LNCAP (cell line): Measurements from ENCODE around the gene SUOX.

ENCODE experiments used
- TF ChIP-seq, protein P1 (sequence below): fragments of 450-650 bp; IDR thresholded peaks from 2 replicates; pipeline ENCODE4 v1.5.1; 2017; ENCODE audit warnings: mild to moderate bottlenecking

The SUOX gene

DNA sequence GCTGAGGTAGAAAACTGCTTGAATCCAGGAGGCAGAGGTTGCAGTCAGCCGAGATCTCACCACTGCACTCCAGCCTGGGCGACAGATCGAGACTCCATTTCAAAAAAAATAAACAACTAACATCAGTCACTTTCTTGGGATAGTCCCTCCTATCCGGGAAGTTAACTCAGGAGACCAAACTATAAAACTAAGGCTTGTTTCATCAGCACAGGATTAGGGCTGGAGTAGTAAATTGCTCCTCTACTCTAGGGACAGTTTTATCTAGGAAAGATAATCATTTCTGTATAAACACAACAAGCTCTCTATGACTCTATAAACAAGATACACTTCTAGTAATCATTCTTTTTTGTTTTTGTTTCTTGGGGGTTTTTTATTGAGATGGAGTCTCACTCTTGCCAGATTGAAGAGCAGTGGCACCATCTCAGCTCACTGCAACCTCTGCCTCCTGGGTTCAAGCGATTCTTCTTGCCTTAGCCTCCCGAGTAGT lies 56.4 kb downstream of the SUOX start:
- TF ChIP-seq, protein P1, sequence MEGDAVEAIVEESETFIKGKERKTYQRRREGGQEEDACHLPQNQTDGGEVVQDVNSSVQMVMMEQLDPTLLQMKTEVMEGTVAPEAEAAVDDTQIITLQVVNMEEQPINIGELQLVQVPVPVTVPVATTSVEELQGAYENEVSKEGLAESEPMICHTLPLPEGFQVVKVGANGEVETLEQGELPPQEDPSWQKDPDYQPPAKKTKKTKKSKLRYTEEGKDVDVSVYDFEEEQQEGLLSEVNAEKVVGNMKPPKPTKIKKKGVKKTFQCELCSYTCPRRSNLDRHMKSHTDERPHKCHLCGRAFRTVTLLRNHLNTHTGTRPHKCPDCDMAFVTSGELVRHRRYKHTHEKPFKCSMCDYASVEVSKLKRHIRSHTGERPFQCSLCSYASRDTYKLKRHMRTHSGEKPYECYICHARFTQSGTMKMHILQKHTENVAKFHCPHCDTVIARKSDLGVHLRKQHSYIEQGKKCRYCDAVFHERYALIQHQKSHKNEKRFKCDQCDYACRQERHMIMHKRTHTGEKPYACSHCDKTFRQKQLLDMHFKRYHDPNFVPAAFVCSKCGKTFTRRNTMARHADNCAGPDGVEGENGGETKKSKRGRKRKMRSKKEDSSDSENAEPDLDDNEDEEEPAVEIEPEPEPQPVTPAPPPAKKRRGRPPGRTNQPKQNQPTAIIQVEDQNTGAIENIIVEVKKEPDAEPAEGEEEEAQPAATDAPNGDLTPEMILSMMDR: no peak
